HEK293 (cell line): ENCODE results near the gene ELAVL2.
A peak's percentile ranks its signal among the peaks of the same experiment; 100 is the strongest.

Experiments used
- CTCF ChIA-PET: fragments of 350-600 bp; formaldehyde crosslinking; extraction: SDS; loops from one replicate; lab custom pipeline; 2021; ENCODE audit warnings: antibody characterized with exemption; lab: Yijun Ruan, JAX
- POLR2A ChIA-PET: fragments of 300-600 bp; formaldehyde crosslinking; extraction: SDS; loops from one replicate; lab custom pipeline; 2020; ENCODE audit warnings: antibody characterized with exemption, inconsistent platforms; lab: Yijun Ruan, JAX
- H3K27ac ChIP-seq: fragments of 200-500 bp; sonication (Bioruptor generic); 2 replicates; pipeline ENCODE4 v1.5.1; 2014; ENCODE audit warnings: low read depth, low read length, control low read depth, inconsistent platforms; ENCODE audit errors: extremely low read depth
- H3K36me3 ChIP-seq, 2 experiments: fragments of 200-500 bp in 1 of 2; sonication (Bioruptor generic) in 1 of 2; 1 replicate in 1 of 2; 2 replicates in 1 of 2; pipeline ENCODE4 v1.5.1; 2014 to 2017; ENCODE audit warnings: inconsistent platforms in 2 of 2, low read length in 2 of 2; ENCODE audit not compliant: control insufficient read depth in 2 of 2, insufficient read depth in 1 of 2
- H3K4me1 ChIP-seq: fragments of 200-500 bp; sonication (Bioruptor generic); 2 replicates; pipeline ENCODE4 v1.5.1; 2014; ENCODE audit warnings: mild to moderate bottlenecking, low read length, inconsistent platforms; ENCODE audit not compliant: control insufficient read depth, insufficient read depth
- H3K4me3 ChIP-seq: 2 replicates; pipeline ENCODE4 v1.5.1; 2011; ENCODE audit warnings: low read depth, mild to moderate bottlenecking, control low read depth, low read length, moderate library complexity
- H3K9me3 ChIP-seq: fragments of 200-500 bp; sonication (Bioruptor generic); 2 replicates; pipeline ENCODE4 v1.5.1; 2014; ENCODE audit warnings: low read depth, low read length, inconsistent platforms; ENCODE audit not compliant: control insufficient read depth, insufficient read depth
- GLI4 ChIP-seq: fragments of 450-650 bp; formaldehyde crosslinking; IDR thresholded peaks from 2 replicates; pipeline ENCODE4 v1.5.1; 2016; ENCODE audit warnings: missing biosample characterization, missing genetic modification characterization
- GLIS2 ChIP-seq: fragments of 450-650 bp; formaldehyde crosslinking; IDR thresholded peaks from 2 replicates; pipeline ENCODE4 v1.5.1; 2016; ENCODE audit warnings: missing biosample characterization, missing genetic modification characterization
- SCRT1 ChIP-seq: fragments of 450-650 bp; formaldehyde crosslinking; IDR thresholded peaks from 2 replicates; pipeline ENCODE4 v1.5.1; 2016; ENCODE audit warnings: missing biosample characterization, missing genetic modification characterization, borderline replicate concordance
- SCRT2 ChIP-seq: fragments of 450-650 bp; formaldehyde crosslinking; IDR thresholded peaks from 2 replicates; pipeline ENCODE4 v1.5.1; 2016; ENCODE audit warnings: missing biosample characterization, missing genetic modification characterization
- ZBTB10 ChIP-seq: fragments of 450-650 bp; formaldehyde crosslinking; IDR thresholded peaks from 2 replicates; pipeline ENCODE4 v1.5.1; 2016; ENCODE audit warnings: missing biosample characterization, missing genetic modification characterization
- ZBTB21 ChIP-seq: fragments of 450-650 bp; formaldehyde crosslinking; IDR thresholded peaks from 2 replicates; pipeline ENCODE4 v1.5.1; 2017; ENCODE audit warnings: missing biosample characterization, missing genetic modification characterization
- ZFP41 ChIP-seq: fragments of 450-650 bp; formaldehyde crosslinking; IDR thresholded peaks from 2 replicates; pipeline ENCODE4 v1.5.1; 2016; ENCODE audit warnings: missing biosample characterization, missing genetic modification characterization, borderline replicate concordance
- ZIC2 ChIP-seq: fragments of 450-650 bp; formaldehyde crosslinking; IDR thresholded peaks from 2 replicates; pipeline ENCODE4 v1.5.1; 2016; ENCODE audit warnings: missing biosample characterization, missing genetic modification characterization
- ZNF10 ChIP-seq: fragments of 450-650 bp; formaldehyde crosslinking; IDR thresholded peaks from 2 replicates; pipeline ENCODE4 v1.5.1; 2017; ENCODE audit warnings: missing biosample characterization, missing genetic modification characterization
- ZNF133 ChIP-seq: fragments of 450-650 bp; formaldehyde crosslinking; IDR thresholded peaks from 2 replicates; pipeline ENCODE4 v1.5.1; 2016; ENCODE audit warnings: missing biosample characterization, missing genetic modification characterization
- ZNF174 ChIP-seq: fragments of 450-650 bp; formaldehyde crosslinking; IDR thresholded peaks from 2 replicates; pipeline ENCODE4 v1.5.0; 2017; ENCODE audit warnings: missing biosample characterization, mild to moderate bottlenecking, missing genetic modification characterization
- ZNF184 ChIP-seq: fragments of 450-650 bp; IDR thresholded peaks from 2 replicates; pipeline ENCODE4 v1.5.1; 2018; ENCODE audit warnings: missing biosample characterization, mild to moderate bottlenecking, missing genetic modification characterization
- ZNF2 ChIP-seq: fragments of 450-650 bp; formaldehyde crosslinking; IDR thresholded peaks from 2 replicates; pipeline ENCODE4 v1.5.1; 2016; ENCODE audit warnings: missing biosample characterization, missing genetic modification characterization
- ZNF211 ChIP-seq: fragments of 450-650 bp; formaldehyde crosslinking; IDR thresholded peaks from 2 replicates; pipeline ENCODE4 v1.5.1; 2016; ENCODE audit warnings: low read depth, missing biosample characterization, missing genetic modification characterization
- ZNF324 ChIP-seq: fragments of 450-650 bp; formaldehyde crosslinking; IDR thresholded peaks from 2 replicates; pipeline ENCODE4 v1.5.1; 2016; ENCODE audit warnings: missing biosample characterization, missing genetic modification characterization
- ZNF341 ChIP-seq: fragments of 450-650 bp; formaldehyde crosslinking; IDR thresholded peaks from 2 replicates; pipeline ENCODE4; 2016; ENCODE audit warnings: low read depth, missing biosample characterization, missing genetic modification characterization
- ZNF354C ChIP-seq: fragments of 450-650 bp; formaldehyde crosslinking; IDR thresholded peaks from 2 replicates; pipeline ENCODE4 v1.5.1; 2016; ENCODE audit warnings: missing biosample characterization, missing genetic modification characterization, low read depth, borderline replicate concordance
- ZNF423 ChIP-seq: fragments of 450-650 bp; formaldehyde crosslinking; IDR thresholded peaks from 2 replicates; pipeline ENCODE4 v1.5.1; 2016; ENCODE audit warnings: missing biosample characterization, missing genetic modification characterization
- ZNF473 ChIP-seq: fragments of 450-650 bp; formaldehyde crosslinking; IDR thresholded peaks from 2 replicates; pipeline ENCODE4 v1.5.1; 2017; ENCODE audit warnings: missing biosample characterization, missing genetic modification characterization
- ZNF600 ChIP-seq: fragments of 450-650 bp; formaldehyde crosslinking; IDR thresholded peaks from 2 replicates; pipeline ENCODE4 v1.5.1; 2016; ENCODE audit warnings: missing biosample characterization, missing genetic modification characterization
- ZNF654 ChIP-seq: fragments of 450-650 bp; formaldehyde crosslinking; IDR thresholded peaks from 2 replicates; pipeline ENCODE4 v1.5.1; 2016; ENCODE audit warnings: low read depth, missing biosample characterization, missing genetic modification characterization
- ZNF670 ChIP-seq: fragments of 450-650 bp; formaldehyde crosslinking; IDR thresholded peaks from 2 replicates; pipeline ENCODE4 v1.5.1; 2016; ENCODE audit warnings: missing biosample characterization, missing genetic modification characterization, low read depth
- ZNF701 ChIP-seq: fragments of 450-650 bp; formaldehyde crosslinking; IDR thresholded peaks from 2 replicates; pipeline ENCODE4 v1.5.1; 2016; ENCODE audit warnings: missing biosample characterization, missing genetic modification characterization
- ZNF747 ChIP-seq: fragments of 450-650 bp; formaldehyde crosslinking; IDR thresholded peaks from 2 replicates; pipeline ENCODE4 v1.5.1; 2016; ENCODE audit warnings: missing biosample characterization, missing genetic modification characterization
- ZNF785 ChIP-seq: fragments of 450-650 bp; formaldehyde crosslinking; IDR thresholded peaks from 2 replicates; pipeline ENCODE4 v1.5.1; 2016; ENCODE audit warnings: missing biosample characterization, missing genetic modification characterization
- ZSCAN23 ChIP-seq: fragments of 450-650 bp; formaldehyde crosslinking; IDR thresholded peaks from 2 replicates; pipeline ENCODE4 v1.5.1; 2016; ENCODE audit warnings: missing biosample characterization, missing genetic modification characterization
- TF ChIP-seq, protein P1 (sequence below): fragments of 450-650 bp; formaldehyde crosslinking; IDR thresholded peaks from 2 replicates; pipeline ENCODE4 v1.5.1; 2016; ENCODE audit warnings: missing biosample characterization, missing genetic modification characterization
- TF ChIP-seq, protein P2 (sequence below): fragments of 450-650 bp; formaldehyde crosslinking; optimal IDR thresholded peaks from 2 replicates; pipeline ENCODE3; 2016; ENCODE audit warnings: missing biosample characterization, mild to moderate bottlenecking, missing genetic modification characterization

ELAVL2 gene

DNA sequence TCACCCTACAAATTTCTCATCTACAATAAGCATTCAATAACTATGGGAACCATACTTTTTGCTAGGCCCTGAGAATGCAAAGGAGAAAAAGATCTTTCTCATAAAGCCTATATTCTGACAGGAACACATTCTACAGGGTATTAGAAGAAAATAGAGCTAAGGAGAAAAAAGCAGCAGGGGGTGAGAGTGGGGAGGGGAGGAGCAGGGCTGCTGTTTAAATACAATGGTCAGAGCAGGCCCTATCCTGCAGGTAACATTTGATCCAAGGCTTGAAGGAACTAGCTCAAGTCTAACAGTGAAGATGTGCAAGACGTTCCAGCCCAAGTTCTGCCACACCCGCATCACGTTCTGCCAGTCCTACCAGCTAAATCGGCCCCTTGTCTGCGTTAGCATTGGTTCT is 89.7 kb downstream of the ELAVL2 start:
- no peak overlapping the region for H3K27ac ChIP-seq
- TF ChIP-seq ZNF785 (tag by site-specific recombination) = no peak
- TF ChIP-seq ZNF600 = peak; percentile 19; the same call in 1 of the 2 replicates
- TF ChIP-seq, all 188 proteins: peak for 1
- ChIA-PET POLR2A (no interaction called here), CTCF (no interaction called here)
- Histone ChIP-seq H3K4me3 (no peak overlapping the region), H3K36me3 (no peaks in the 10 kb centered on the region), H3K9me3 (no peaks in the 10 kb centered on the region), H3K4me1 (peaks cover 7% of the 10 kb centered on the region)

DNA sequence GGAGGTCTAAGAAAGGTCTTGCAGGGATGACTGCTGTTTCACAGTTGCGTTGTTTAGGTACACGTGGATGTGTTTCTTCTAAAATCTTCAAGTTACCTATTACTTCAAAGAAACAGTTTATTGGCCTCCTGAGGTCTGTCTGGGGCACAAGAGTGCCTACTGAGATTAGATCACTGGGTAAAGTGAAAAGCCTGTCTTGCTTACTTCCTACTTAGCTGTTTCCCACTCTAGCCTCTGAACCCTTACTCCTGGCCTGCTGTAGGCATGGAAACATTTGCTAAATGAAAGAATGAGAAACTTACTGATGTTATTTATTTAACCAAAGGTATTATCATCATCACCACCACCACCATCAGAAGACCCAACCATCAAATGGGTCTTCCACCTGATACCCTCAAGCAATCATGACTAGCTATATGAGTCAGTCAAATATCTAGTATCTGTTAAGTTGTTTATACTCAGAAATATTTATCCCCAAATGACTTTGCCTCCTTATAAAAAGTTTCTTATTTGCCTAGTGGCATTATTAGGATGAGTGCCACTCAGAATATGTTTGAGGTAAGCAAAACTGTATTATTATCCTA is 92.5 kb downstream of the ELAVL2 start:
- no peak overlapping the region for H3K4me3 ChIP-seq
- TF ChIP-seq ZIC2 (tag by site-specific recombination) (peak; percentile 46; the same call in 1 of the 2 replicates), ZNF670 (no peak)
- CTCF ChIA-PET = no interaction called here
- no peaks in the 10 kb centered on the region for H3K9me3 ChIP-seq
- peaks cover 20% of the 10 kb centered on the region for H3K4me1 ChIP-seq
- POLR2A ChIA-PET = no interaction called here
- H3K36me3 ChIP-seq = no peaks in the 10 kb centered on the region
- no peak overlapping the region for H3K27ac ChIP-seq

GRCh38 chr9:23731353-23731752 is 94.7 kb downstream of the ELAVL2 start:
- ChIA-PET POLR2A (no interaction called here), CTCF (no interaction called here)
- TF ChIP-seq SCRT1 (tag by site-specific recombination) (no peak), GLI4 (tag by site-specific recombination) (no peak), ZNF324 (no peak), SCRT2 (tag by site-specific recombination) (no peak), ZNF10 (peak; percentile 55; the same call in 1 of the 2 replicates), ZNF211 (tag by site-specific recombination) (no peak), ZSCAN23 (tag by site-specific recombination) (no peak), ZNF473 (tag by site-specific recombination) (no peak), GLIS2 (tag by site-specific recombination) (no peak), ZNF341 (tag by site-specific recombination) (no peak), ZNF184 (tag by site-specific recombination) (no peak), ZNF654 (tag by site-specific recombination) (no peak), ZBTB21 (tag by site-specific recombination) (no peak), ZNF2 (tag by site-specific recombination) (no peak), ZBTB10 (tag by site-specific recombination) (no peak), ZNF354C (tag by site-specific recombination) (no peak), ZNF701 (tag by site-specific recombination) (no peak), ZNF174 (no peak), ZNF747 (tag by site-specific recombination) (no peak), ZNF133 (tag by site-specific recombination) (no peak), ZFP41 (tag by site-specific recombination) (no peak), ZNF600 (no peak), ZNF423 (tag by site-specific recombination) (no peak)
- TF ChIP-seq, protein P1, sequence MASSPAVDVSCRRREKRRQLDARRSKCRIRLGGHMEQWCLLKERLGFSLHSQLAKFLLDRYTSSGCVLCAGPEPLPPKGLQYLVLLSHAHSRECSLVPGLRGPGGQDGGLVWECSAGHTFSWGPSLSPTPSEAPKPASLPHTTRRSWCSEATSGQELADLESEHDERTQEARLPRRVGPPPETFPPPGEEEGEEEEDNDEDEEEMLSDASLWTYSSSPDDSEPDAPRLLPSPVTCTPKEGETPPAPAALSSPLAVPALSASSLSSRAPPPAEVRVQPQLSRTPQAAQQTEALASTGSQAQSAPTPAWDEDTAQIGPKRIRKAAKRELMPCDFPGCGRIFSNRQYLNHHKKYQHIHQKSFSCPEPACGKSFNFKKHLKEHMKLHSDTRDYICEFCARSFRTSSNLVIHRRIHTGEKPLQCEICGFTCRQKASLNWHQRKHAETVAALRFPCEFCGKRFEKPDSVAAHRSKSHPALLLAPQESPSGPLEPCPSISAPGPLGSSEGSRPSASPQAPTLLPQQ (tag by site-specific recombination) = no peak
- TF ChIP-seq, protein P2, sequence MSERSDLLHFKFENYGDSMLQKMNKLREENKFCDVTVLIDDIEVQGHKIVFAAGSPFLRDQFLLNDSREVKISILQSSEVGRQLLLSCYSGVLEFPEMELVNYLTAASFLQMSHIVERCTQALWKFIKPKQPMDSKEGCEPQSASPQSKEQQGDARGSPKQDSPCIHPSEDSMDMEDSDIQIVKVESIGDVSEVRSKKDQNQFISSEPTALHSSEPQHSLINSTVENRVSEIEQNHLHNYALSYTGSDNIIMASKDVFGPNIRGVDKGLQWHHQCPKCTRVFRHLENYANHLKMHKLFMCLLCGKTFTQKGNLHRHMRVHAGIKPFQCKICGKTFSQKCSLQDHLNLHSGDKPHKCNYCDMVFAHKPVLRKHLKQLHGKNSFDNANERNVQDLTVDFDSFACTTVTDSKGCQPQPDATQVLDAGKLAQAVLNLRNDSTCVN (tag by site-specific recombination) = no peak

More at GRCh38 chr9:23731353-23731752, 94.7 kb downstream of the ELAVL2 start:
- no peaks in the 10 kb centered on the region for H3K9me3 ChIP-seq
- no peaks in the 10 kb centered on the region for H3K36me3 ChIP-seq
- peaks cover 20% of the 10 kb centered on the region for H3K4me1 ChIP-seq
- H3K4me3 ChIP-seq = no peak overlapping the region
- H3K27ac ChIP-seq = no peak overlapping the region; the same call in 1 of the 2 replicates
